GM19025 (cell line): Measurements from ENCODE around the gene GPHN.
"Not testable (repeated sequence)": the region's sequence is repeated elsewhere in the genome, so short reads cannot be mapped to it uniquely, and the experiment has no call there.

Experiments used
- ATAC-seq: cut with Tn5 transposase; IDR thresholded peaks from one replicate; pipeline ENCODE4 v1.9.1; 2021; ENCODE audit warnings: mild to moderate bottlenecking, low read depth, moderate library complexity; ENCODE audit not compliant: unreplicated experiment

GPHN gene

DNA sequence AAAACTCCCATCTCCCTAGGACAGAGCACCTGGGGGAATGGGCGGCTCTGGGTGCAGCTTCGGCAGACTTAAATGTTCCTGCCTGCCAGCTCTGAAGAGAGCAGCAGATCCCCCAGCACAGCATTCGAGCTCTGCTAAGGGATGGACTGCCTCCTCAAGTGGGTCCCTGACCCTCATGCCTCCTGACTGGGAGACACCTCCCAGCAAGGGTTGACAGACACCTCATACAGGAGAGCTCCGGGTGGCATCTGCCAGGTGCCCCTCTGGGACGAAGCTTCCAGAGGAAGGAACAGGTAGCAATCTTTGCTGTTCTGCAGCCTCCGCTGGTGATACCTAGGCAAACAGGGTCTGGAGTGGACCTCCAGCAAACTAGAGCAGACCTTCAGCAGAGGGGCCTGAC lies 79.8 kb downstream of the GPHN start:
- not testable (repeated sequence) for ATAC-seq

DNA sequence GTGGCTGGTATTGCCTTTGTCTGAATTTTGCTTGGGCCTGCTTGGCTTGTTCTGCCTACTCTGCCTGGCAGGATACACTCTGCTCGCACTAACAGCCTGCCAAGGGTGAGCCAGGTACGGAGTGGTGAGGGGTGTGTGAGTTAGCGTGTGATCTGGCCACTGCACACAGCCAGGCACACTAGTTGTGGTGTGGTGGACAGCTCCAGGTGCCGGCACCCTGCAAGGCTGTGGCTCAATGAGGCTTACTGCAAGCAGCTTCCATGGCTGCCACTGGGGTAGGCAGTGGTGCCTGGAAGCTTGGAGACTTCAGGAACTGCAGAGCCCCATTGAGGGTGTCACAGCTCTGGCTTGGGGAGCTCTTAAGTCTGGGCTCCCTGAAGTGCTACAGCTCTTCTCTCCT lies 87.4 kb downstream of the GPHN start:
- ATAC-seq = no peak

DNA sequence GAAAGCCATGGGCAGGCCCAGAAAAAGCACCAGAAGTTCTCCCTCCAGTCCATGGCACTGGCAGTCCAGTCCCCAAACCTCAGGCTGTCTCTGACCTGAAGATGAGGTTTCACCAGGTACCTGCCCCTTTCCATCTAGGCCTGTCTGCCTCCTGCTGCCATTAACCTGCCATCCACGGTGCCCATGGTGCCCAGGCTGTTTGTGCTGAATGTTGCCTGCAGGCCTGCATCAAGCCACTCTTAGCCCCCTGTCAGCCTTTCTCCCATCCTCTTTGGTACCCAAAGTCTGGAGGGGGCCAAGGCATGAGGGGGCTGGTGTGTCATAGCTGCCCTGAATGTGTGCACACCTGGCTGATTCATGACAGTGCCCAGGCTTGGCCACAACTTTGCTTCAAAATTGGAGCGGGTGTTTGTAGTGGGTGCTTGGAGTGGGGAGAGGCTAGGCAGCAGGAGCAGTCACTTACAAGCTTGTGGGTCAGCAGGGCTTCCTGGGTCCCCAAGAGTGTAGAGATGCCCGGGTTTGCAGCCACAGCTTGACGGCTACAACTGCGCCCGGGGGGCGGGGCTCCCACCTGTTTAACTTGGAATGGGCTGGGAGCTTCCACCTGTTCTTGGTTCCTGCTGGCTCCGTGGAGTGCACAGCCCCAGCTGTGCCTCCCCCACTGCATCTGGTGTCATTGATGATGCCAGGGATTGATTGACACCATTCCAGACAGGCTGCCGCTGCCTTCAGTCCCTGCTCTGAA lies 88.5 kb downstream of the GPHN start:
- ATAC-seq = no peak

DNA sequence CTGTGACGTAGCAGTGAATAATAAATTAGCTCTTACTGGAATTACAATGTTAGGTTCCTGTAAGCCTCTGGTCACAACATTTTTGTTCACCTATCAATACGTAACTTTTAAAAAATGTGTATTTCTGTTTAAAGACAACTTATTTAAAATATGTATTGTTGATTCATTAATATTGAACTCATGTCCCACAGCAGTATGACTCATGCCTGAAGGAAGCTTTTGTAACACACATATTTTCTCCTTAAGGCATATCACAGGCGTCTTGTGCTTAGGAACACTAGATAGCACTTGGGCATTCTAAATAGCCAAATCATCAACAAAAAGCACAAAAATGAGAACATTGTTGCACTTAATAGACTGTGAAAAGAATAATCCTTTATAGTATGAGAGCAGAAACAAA lies 92.5 kb downstream of the GPHN start:
- ATAC-seq = no peak

DNA sequence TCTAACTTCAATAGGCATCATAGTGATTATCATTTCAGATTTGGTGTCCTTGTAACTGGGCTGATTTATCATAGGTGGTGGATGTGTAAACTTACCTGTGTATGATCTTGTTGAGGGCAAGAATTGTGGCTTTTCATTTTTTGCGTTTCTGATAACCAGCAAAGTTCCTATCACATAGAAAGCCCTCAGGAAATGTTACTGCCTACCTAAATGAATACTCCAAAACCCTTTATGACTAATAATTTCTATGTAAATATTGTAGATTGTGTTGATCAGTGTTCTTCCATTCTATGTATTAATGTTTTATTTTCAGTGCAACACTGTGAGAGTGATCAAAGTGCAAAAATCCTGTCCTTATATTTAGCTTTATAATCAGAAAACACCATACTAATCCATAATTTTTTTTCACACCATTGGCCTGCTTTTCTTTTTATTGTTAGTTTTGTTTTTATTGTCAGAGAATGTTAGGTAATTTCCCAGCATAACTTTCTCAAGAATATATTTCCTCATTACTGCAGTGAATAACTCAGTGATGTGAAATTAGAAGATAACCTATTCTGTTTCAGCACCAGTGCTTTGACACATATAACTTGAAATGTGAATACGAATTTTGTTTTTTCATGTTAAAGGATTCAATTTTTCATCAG lies 94.1 kb downstream of the GPHN start:
- peak; percentile 58 for ATAC-seq

DNA sequence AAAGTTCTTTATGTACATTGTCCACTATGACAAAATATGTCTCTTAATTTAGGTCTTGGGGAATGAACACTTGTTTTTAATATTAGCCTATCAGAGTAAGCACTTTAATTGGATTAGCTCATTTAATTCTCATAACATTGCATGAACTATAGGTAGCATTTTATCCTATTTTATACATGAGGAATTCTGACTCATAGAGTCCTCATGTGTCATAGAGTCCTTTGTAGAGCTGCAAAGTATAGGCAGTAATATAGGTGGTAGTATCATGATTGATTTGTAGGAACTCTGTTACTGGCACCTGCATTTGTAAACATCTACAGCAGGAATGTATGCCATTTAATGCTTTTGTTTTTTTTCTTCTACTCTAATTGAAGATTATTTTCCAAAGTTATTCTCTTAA lies 96.0 kb downstream of the GPHN start:
- ATAC-seq = no peak

DNA sequence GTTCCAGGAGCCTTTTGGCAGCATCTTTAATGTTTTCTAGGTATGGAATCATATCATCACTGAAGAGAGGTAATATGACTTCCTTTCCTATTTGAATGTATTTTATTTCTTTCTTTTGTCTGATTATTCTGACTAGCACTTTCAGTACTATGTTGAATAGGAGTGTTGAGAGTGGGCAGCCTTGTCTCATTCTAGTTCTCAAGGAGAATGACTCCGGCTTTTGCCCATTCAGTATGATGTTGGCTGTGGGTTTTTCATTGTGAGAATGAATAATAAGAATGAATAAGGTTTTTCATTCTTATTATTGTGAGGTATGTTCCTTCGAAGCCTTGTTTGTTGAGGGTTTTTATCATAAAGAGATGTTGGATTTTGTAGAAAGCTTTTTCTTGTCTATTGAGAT lies 98.9 kb downstream of the GPHN start:
- ATAC-seq = no peak

DNA sequence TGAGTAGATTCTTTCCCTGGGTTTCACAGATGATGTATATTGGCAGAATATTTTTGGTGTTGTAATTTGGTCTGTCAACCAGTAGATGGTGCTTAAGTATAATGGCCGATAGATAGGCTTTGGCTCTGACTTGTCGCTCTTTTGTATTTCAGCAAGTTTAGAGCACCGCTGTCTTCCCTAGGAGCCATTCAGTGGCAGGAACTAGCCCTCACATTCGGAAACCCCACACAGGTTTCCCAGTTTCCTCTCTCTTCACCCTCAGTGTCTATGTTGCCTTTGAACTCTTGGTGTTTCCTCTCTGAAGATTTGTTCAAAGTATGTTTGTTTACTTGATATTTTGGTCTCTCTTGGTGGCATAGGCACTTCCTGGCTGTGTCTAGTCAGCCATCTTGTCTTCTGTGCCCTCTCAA lies 102.2 kb downstream of the GPHN start:
- no peak for ATAC-seq

DNA sequence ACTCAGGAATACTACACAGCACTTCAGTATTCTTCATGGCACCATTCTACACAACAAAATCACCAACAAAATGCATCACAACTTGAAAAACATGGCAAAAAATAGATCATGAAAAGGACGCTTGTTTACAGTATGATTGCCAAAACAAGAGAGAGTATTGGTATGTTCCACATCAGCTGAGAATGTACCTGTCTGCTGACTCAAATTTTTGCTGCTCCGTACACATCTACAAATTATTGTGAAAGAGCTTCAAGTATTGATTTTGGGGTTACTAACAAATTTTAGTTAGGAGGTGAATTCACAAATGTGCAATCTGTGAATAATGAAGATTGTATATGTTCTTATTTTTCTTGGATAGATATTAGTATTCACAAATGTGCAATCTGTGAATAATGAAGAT lies 105.4 kb downstream of the GPHN start:
- ATAC-seq = no peak

DNA sequence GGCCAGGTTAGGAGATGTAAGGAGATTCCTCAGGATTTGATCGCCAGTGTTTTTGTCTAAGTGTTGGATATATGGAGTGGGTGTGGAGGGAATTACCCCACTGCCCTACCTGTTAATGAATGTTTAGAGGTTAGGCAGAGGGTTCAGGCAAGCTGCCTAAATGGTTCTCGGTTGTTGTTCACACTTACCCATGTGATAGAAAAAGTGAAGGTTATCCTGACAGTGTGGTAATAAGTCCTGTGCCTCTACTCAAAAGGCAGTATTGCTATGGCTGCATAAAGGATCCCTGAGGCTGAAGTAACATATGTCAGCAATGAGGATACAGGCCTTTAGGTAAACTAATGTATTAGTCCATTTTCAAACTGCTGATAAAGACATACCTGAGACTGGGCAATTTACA lies 112.0 kb downstream of the GPHN start:
- peak; percentile 57 for ATAC-seq

DNA sequence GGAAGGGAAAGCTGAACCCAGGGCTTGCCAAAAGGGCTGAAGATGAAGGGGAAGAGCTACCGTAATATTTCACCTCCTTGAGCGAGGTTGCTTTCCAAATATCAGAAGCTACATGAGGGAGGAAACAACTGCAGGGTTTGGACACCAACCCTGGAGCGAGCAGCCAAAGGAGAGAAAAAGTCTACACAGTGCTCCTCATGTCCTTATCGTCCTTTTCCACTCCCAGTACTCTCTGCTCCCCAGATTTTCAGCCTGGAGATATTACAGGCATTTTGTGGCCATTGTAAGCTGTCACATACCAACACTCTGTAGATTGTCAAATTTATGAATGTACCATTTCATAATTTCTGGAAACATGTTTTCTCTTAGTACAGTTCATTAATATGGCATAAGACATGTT lies 115.9 kb downstream of the GPHN start:
- no peak for ATAC-seq

DNA sequence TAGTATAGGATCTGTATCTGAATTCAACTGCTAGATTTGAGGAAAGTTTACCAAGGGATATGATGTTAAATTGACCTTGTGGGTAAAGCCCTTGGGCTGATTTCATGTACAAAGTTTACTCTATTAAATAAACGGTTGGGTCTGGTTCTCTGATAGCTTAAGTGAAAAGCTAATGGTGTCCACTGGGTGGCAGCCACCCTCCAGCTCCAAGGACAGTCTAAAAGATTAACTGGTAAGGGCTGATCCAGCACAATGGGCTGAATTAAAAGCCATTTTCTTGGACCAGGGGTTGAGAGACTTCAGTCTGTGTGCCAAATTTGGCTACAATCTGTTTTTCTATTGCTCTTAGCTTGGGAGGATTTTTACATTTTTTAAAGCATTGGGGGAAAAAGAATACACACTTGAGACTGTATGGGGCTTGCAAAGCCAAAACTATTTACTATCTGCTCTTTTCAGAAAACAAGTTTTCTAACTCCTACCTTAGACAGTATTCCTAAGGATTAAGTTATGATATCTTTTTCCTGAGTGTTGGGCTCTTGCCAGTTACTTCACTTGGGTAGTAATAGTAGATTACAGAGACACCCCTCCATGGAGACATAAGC lies 116.5 kb downstream of the GPHN start:
- ATAC-seq = no peak

DNA sequence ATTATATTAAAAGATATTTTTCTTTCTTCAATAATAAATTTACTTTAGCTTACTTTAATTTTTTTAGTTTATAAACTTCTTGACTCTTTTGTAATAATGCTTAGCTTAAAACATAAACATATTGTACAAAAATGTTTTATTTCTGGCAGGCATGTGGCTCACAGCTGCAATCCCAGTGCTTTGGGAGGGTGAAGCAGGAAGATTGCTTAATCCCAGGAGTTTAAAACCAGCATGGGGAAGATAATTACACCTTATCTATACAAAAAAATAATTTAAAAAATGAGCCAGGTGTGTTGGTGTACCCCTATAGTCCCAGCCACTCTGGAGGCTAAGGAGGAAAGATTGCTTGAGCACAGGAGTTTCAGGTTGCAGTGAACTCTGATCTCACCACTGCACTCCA lies 120.7 kb downstream of the GPHN start:
- no peak for ATAC-seq

DNA sequence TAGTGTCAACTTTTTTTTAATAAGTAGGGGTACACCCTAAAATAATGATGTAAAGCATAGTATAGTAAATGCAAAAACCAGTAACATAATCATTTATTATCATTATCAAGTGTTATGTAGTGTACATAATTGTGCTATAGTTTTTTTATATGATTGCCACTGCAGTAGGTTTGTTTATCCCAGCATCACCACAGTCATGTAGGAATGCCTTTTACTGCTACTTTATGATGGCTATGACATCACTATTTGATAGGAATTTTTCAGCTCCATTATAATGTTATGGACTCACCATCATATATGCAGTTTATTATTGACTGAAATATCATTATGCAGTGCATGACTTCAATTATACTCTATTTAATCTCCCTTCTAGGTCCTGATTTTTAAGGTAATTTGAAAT lies 121.6 kb downstream of the GPHN start:
- no peak for ATAC-seq

DNA sequence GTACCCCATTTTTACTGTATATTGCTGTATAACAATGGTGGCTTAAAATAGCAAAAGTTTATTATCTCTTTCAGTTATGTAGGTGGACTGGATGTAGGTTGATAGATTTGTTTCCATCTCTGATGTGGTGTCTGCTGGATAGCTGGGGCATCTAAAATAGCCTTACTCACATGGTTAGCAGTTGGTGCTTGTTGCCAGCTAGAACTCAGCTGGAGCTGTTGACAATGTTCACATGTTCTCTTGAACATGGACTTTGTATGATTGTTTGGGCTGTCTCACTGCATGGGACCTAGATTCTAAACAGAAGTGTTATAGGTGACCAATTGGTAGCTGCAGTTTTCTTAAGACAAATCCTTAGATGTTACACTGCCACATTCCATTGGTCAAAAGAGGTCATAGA lies 126.9 kb downstream of the GPHN start:
- ATAC-seq = no peak

DNA sequence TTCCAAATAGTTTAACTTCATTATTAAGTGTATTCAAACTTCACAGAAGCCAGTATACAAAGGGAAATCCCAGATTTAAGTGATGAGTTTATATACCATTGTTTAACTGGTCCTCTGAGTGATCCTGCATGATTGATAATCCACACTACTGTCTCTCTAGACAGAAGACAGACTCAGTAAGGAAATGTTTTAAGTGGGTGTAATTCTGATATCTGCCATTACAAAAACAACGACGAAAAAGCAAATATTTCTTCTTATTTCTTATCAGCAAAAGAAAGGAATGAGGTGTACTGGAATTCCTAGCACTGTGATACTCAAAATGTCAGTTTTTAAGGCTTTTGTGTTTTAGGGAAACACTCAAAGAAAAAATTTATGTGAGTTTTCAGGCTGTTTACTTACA lies 127.5 kb downstream of the GPHN start:
- ATAC-seq = no peak

DNA sequence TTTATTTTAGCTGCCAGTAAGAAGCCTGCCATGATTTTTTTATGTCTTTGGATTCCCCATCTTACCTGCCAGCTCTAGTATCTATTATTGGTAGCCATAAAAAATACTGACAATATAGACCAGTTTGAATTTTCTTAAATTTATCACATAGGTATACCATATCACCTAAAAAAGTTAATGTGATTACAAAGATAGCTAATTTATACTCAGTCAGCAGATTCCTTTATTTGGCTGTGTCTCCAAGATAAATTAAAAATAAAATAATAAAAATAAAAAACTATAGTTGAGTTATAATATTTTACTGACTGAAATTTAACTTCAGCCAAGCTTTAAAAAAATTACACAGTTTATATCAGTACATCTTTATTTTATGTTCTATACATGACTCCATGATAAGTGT lies 128.3 kb downstream of the GPHN start:
- ATAC-seq = no peak

DNA sequence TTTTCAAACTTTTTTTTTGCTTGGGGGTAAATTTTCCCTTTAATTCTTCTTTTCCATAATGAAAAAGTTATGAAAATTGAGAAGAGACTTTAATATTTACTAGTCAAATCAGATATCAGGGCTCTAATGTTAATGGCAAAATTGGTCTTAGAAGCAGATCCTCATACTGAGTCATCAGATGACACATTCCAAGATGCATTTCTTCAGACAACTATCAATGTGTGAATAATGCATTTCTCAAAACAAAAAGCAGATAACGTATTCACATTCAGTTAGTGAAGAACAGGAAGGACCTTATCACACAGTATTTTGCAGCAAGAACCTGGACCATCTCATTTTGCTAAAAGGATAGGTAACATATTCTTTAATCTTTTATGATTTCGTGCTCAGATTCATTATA lies 130.7 kb downstream of the GPHN start:
- ATAC-seq = no peak

DNA sequence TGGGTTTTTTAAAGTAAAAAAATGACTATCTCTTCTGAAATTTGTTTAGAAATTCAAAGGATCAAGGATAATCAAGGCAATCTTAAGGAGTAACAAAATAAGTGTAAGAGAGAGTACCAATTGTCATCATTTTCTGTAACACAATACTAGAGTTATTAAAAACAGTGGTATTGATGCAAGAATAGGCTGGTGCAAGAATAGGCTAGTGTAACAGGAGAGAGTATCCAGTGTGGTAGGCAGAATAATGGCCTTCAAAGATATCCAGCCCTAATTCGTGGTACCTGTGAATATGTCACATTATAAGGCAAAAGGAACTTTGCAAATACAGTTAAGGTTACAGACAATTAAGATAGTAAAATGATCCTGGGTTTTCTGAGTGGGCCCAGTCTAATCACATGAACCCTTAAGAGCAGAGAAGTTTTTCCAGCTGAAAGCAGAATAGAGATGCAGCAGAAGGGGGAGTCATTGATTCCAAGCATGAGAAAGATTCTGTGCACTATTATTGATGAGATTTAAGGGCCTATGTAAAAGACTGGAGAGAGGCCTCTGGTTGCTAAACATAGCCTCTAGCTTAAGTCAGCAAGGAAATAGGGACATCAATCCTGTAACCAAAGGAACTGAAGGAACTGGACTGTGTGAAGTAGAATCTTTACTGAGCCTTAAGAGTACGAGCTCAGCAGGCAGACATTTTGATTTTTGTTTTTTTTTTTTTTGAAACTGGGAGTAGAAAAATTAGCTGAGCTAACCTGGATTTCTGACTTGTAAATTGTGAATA lies 134.1 kb downstream of the GPHN start:
- ATAC-seq = no peak

DNA sequence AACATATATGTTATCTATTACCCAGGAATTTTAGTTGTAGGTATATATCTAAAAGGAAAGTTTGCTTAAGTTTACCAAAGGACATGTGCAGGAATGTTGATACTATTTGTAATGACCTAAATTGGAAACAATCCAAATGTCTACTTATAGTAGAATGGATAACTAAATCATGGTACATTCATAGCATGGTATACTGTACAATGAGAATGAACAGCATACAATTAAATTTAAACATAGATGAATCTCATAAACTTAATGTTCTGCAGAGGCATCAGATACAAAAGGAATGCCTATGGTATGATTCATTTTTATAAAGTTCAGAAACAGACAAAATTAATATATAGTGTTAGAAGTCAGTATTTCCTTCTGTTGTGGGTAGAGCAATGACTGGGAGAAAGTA lies 135.4 kb downstream of the GPHN start:
- no peak for ATAC-seq

DNA sequence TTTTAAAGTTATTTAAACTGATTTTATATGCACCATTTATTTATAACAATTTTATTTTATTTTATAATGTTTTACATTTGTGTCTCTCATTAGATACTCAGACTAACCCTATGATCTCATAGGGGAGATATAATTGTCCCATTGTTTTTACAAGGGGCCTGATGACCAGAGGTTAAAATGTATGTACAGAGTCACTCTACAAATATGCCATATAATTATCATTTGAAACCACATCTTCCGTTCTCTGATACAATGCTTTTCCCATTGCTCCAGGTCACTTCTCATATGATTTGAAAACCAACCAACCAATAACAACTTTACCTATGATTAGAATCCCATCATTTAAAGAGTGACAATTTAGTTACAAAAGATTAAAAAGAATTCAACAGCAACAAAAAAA lies 137.8 kb downstream of the GPHN start:
- ATAC-seq = no peak
